HepG2 (cell line): ENCODE results near the gene DDIT4. TPM values are rescaled to one million over a fixed set of nuclear protein-coding genes. Genes with fewer than 3 reads are reported as not detected.

Experiments used
- ATAC-seq: fragments of 200-7000 bp; cut with Tn5 transposase; 3 replicates; pipeline ENCODE4 v1.9.1; 2020; ENCODE audit warnings: mild to moderate bottlenecking, moderate library complexity
- BruUV-seq: library from RNA; stranded (reverse); fragments of 400-500 nt; replicated peaks from 2 replicates; lab custom pipeline; 2021; lab: Mats Ljungman, UMichigan
- CTCF ChIA-PET: fragments of 300-600 bp; formaldehyde crosslinking; extraction: SDS; loops from one replicate; lab custom pipeline; 2021; ENCODE audit warnings: low total read pairs, inconsistent platforms, low intra/inter-chr PET ratio; lab: Yijun Ruan, JAX
- POLR2A ChIA-PET: fragments of 350-600 bp; sonication (Branson Sonifier 250); formaldehyde crosslinking; loops from one replicate; lab custom pipeline; 2020; ENCODE audit warnings: antibody characterized with exemption, inconsistent platforms; lab: Yijun Ruan, JAX
- DNase-seq: peaks from one replicate; pipeline ENCODE4 v3.0.0-alpha.2; 2015; ENCODE audit warnings: low spot score
- FAIRE-seq: peaks from 3 replicates; lab custom pipeline; 2011; peaks lifted over from hg19 to GRCh38; lab: Jason Lieb, UNC
- H2AFZ ChIP-seq: one replicate; pipeline ENCODE4 v1.6.1; 2011; ENCODE audit warnings: low read length, inconsistent platforms
- H3K27ac ChIP-seq: fragments of 300-600 bp; 3 replicates; pipeline ENCODE4 v1.8.0; 2011; ENCODE audit warnings: mixed run types, mild to moderate bottlenecking, mixed read lengths, low read length, inconsistent platforms; ENCODE audit not compliant: insufficient read depth; ENCODE audit errors: extremely low read length
- H3K27me3 ChIP-seq, 2 experiments: fragments of 200-600 bp in 1 of 2; 2 replicates in 1 of 2; 3 replicates in 1 of 2; pipeline versions ENCODE4 v1.6.0 to v1.8.0; 2011; ENCODE audit warnings: low read length in 2 of 2, mild to moderate bottlenecking in 2 of 2, moderate library complexity in 2 of 2, inconsistent platforms in 1 of 2; ENCODE audit not compliant: insufficient read depth in 2 of 2, control insufficient read depth in 1 of 2
- H3K36me3 ChIP-seq, 2 experiments: fragments of 200-600 bp in 1 of 2; replicated peaks in 1 of 2; 2 replicates in 1 of 2; 3 replicates in 1 of 2; pipeline versions ENCODE4 v1.5.1 to v1.8.0; 2011; ENCODE audit warnings: low read length in 2 of 2, inconsistent platforms in 1 of 2; ENCODE audit not compliant: insufficient read depth in 2 of 2, control insufficient read depth in 1 of 2
- H3K4me1 ChIP-seq: 2 replicates; pipeline ENCODE4 v1.5.1; 2012; ENCODE audit warnings: low read length, inconsistent platforms; ENCODE audit not compliant: insufficient read depth
- H3K4me2 ChIP-seq: 2 replicates; pipeline ENCODE4 v1.6.0; 2011; ENCODE audit warnings: low read depth, low read length, inconsistent platforms
- H3K4me3 ChIP-seq, 3 experiments: fragments of 200-600 bp in 1 of 3; sonication (generic), shearing (Covaris generic) in 1 of 3; replicated peaks in 1 of 3; 2 replicates each; pipeline ENCODE4 v1.5.1; 2011 to 2016; ENCODE audit warnings: low read length in 3 of 3, inconsistent platforms in 2 of 3, low read depth in 2 of 3, mild to moderate bottlenecking in 2 of 3, control low read depth in 1 of 3, mixed read lengths in 1 of 3; ENCODE audit not compliant: insufficient read depth in 1 of 3
- H3K79me2 ChIP-seq: one replicate; pipeline ENCODE4 v1.6.1; 2011; ENCODE audit warnings: low read length, inconsistent platforms; ENCODE audit not compliant: insufficient read depth
- H3K9ac ChIP-seq: 2 replicates; pipeline ENCODE4 v1.6.0; 2011; ENCODE audit warnings: mild to moderate bottlenecking, low read depth, low read length, inconsistent platforms; ENCODE audit not compliant: insufficient read depth
- H3K9me3 ChIP-seq: 2 replicates; pipeline ENCODE4 v1.5.1; 2012; ENCODE audit warnings: mild to moderate bottlenecking, low read length
- H4K20me1 ChIP-seq: 2 replicates; pipeline ENCODE4 v1.6.0; 2011; ENCODE audit warnings: inconsistent platforms, mild to moderate bottlenecking, low read length, moderate library complexity; ENCODE audit not compliant: insufficient read depth
- ARNT2 ChIP-seq: sonication (generic); formaldehyde crosslinking; IDR thresholded peaks from 2 replicates; pipeline ENCODE4 v1.8.0; 2022; ENCODE audit warnings: mild to moderate bottlenecking, low read depth, missing genetic modification reagents, moderate library complexity
- ELF1 ChIP-seq: sonication (generic); formaldehyde crosslinking; IDR thresholded peaks from 2 replicates; pipeline ENCODE4 v1.4.0; 2020; ENCODE audit warnings: missing genetic modification reagents
- HNF4A ChIP-seq: sonication (generic); formaldehyde crosslinking; IDR thresholded peaks from 2 replicates; pipeline ENCODE4 v1.4.0; 2020; ENCODE audit warnings: missing genetic modification reagents
- KMT2B ChIP-seq: IDR thresholded peaks from 2 replicates; pipeline ENCODE4 v1.6.1; 2016; ENCODE audit warnings: missing genetic modification reagents, missing compliant biosample characterization
- MTA1 ChIP-seq: sonication (generic); formaldehyde crosslinking; IDR thresholded peaks from 2 replicates; pipeline ENCODE4 v1.4.0; 2020; ENCODE audit warnings: missing genetic modification reagents, mild to moderate bottlenecking, borderline replicate concordance
- MXD4 ChIP-seq: IDR thresholded peaks from 2 replicates; pipeline ENCODE4 v1.6.1; 2016; ENCODE audit warnings: mild to moderate bottlenecking, missing biosample characterization, missing genetic modification reagents
- SAP130 ChIP-seq: IDR thresholded peaks from 2 replicates; pipeline ENCODE4 v1.6.1; 2016; ENCODE audit warnings: low read depth
- SP140L ChIP-seq: sonication (generic); formaldehyde crosslinking; IDR thresholded peaks from 2 replicates; pipeline ENCODE4 v1.4.0; 2020; ENCODE audit warnings: missing genetic modification reagents, borderline replicate concordance
- ZMYM4 ChIP-seq: sonication (generic); formaldehyde crosslinking; IDR thresholded peaks from 2 replicates; pipeline ENCODE4 v1.8.1; 2023; ENCODE audit warnings: mild to moderate bottlenecking, missing genetic modification reagents
- ZNF274 ChIP-seq: sonication (generic); formaldehyde crosslinking; IDR thresholded peaks from 2 replicates; pipeline ENCODE4 v1.5.1; 2020; ENCODE audit warnings: mild to moderate bottlenecking, missing genetic modification reagents
- ZNF543 ChIP-seq: sonication (generic); formaldehyde crosslinking; IDR thresholded peaks from 2 replicates; pipeline ENCODE4 v1.4.0; 2020; ENCODE audit warnings: mild to moderate bottlenecking, missing genetic modification reagents
- ZNF614 ChIP-seq: IDR thresholded peaks from 2 replicates; pipeline ENCODE4 v1.6.1; 2018; ENCODE audit warnings: missing biosample characterization, missing genetic modification reagents, inconsistent platforms, borderline replicate concordance
- ZNF670 ChIP-seq: sonication (generic); formaldehyde crosslinking; IDR thresholded peaks from 2 replicates; pipeline ENCODE4 v1.8.0; 2022; ENCODE audit warnings: mild to moderate bottlenecking, missing genetic modification reagents, borderline replicate concordance
- WGBS: methylation state at CpG from one replicate; pipeline ENCODE4 v1.1.6; 2017; ENCODE audit warnings: low lambda C conversion rate; 5-methylcytosine and 5-hydroxymethylcytosine counted together
- in situ Hi-C: cut with HindIII; loops from 2 replicates; pipeline ENCODE4 v1.10.0; 2017; ENCODE audit warnings: low pct_unique_long_range_greater_than_20kb; ENCODE audit not compliant: extremely low pct_ligation_motif_present
- intact Hi-C: fragments of 100-400 bp; cut with micrococcal nuclease; formaldehyde crosslinking; loops from one replicate; pipeline ENCODE4 v1.10.0; 2022; ENCODE audit not compliant: unreplicated experiment
- polyA plus RNA-seq, 8 experiments: library from polyadenylated mRNA; depleted of rRNA in 3 of 8; stranded (reverse) in 7 of 8; unstranded in 1 of 8; fragments of >200 nt; fragmentation: Illumina TruSeq in 4 of 8; extraction: Trizol in 4 of 8; gene quantifications; 2 replicates each; pipeline versions ENCODE4 v1.2.1 to v1.2.3, GENCODE V29; 2011 to 2016; ENCODE audit warnings: low read depth in 4 of 8, missing spikeins in 1 of 8, mixed read lengths in 1 of 8; ENCODE audit not compliant: insufficient read depth in 1 of 8
- total RNA-seq, 5 experiments: library from RNA; depleted of rRNA; stranded (reverse); fragments of >200 nt; fragmentation: Illumina TruSeq; extraction: Trizol; gene quantifications; 2 replicates each; pipeline ENCODE4 v1.2.3, GENCODE V29; 2016; ENCODE audit warnings: low read depth in 1 of 5
- TF ChIP-seq, protein P1 (sequence below): sonication (generic); formaldehyde crosslinking; conservative IDR thresholded peaks from 2 replicates; pipeline ENCODE4 v1.8.0; 2022; ENCODE audit warnings: mild to moderate bottlenecking, moderate library complexity, missing genetic modification reagents

DDIT4 gene
- total and polyA plus RNA-seq, 2 of the 13 experiments (the other 11 are each of a cell fraction or from before 2014, with no cell fraction given): 35.6 to 40.7 TPM

- peaks cover 94% of the 10 kb centered on the region for H3K4me1 ChIP-seq
- H3K9me3 ChIP-seq: no peaks in the 10 kb centered on the region
- POLR2A ChIA-PET: interaction anchor here (1.4 to 3.6 kb wide), 2 partner anchors 28 to 75 kb away, joined by 3 to 15 read pairs; partner anchors contain the start of gene DDIT4
Observed at GRCh38 chr10:72245949-72246525, 27.7 kb upstream of the DDIT4 start.

DNA sequence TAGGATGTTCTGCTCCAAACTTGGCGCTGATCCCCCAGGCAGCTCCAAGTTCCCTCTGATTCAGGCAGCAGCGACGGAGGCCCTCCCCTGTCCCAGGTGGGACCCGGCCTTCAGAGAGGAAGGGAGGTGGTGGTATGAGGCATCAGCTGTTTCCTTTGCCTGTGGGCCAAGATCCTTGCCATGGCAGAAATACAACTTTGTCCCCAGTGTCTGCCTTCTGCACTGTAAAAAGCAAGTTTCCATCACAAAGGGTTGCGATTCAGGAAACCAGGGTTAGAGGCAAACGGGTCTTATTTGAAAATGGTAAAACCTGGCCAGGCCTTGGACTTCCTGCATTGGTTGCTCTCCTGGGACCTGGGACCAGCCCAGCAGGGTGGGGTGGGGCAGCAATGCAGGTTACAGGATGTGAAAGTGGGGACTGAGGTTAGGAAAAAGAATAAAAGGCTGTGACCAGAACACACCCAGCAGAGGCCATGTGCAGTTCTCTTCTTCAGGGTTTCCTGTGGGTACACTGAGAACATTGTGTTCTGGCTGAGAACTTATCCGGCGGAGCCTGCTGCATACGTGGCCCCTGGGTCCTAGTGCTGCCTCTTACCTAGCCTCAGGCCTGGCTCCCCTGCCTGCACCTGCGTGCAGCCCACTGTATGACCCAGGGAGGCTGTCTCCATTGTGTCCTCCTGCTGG, 25.1 kb upstream of the DDIT4 start:
- Histone ChIP-seq H3K4me2 (peak overlapping the region; percentile 98), H3K36me3 (no peaks in the 10 kb centered on the region), H3K79me2 (no peaks in the 10 kb centered on the region), H3K27ac (peak overlapping the region; percentile 81), H3K4me1 (peaks cover 94% of the 10 kb centered on the region), H3K4me3 (peak overlapping the region; percentile 56 to 75 (median 65)), H3K27me3 (no peaks in the 10 kb centered on the region), H4K20me1 (no peaks in the 10 kb centered on the region), H2AFZ (peak overlapping the region; percentile 51), H3K9ac (peak overlapping the region; percentile 79), H3K9me3 (no peaks in the 10 kb centered on the region)
- DNase-seq: peak; percentile 68
- no peak for FAIRE-seq
- 6% methylated on average over 7 of the region's 10 CpGs for WGBS
- in situ Hi-C loops (no loop called here), intact Hi-C loops (loop anchor here (2.0 kb wide), 1 partner anchor 24 kb away; the partner anchor contains the start of gene DDIT4)
- ChIA-PET CTCF (no interaction called here), POLR2A (interaction anchor here (0.9 to 2.3 kb wide), 11 partner anchors 11 to 106 kb away, joined by 3 to 18 read pairs (median 4); partner anchors contain the start of genes ANAPC16, ASCC1, DDIT4 and DNAJB12)
- ATAC-seq: peak; percentile 84
- TSS peak; percentile 94 for BruUV-seq
- TF ChIP-seq ZNF543 (CRISPR knock-in tag) (0 out of 2 replicates have a peak, but pooled peaks have one; percentile 44), MTA1 (CRISPR knock-in tag) (0 out of 2 replicates have a peak, but pooled peaks have one; percentile 25), KMT2B (CRISPR knock-in tag) (peak; percentile 52; the same call in 1 of the 2 replicates), SP140L (peak; percentile 50; the same call in 1 of the 2 replicates), SAP130 (peak; percentile 64; the same call in 1 of the 2 replicates), ELF1 (CRISPR knock-in tag) (peak; percentile 47; the same call in 1 of the 2 replicates), ZMYM4 (CRISPR knock-in tag) (peak; percentile 54; the same call in 1 of the 2 replicates), ZNF274 (CRISPR knock-in tag) (no peak), MXD4 (CRISPR knock-in tag) (peak; percentile 40; the same call in 1 of the 2 replicates), ZNF614 (CRISPR knock-in tag) (peak; percentile 58; the same call in 1 of the 2 replicates)

More at GRCh38 chr10:72245949-72246525, 27.7 kb upstream of the DDIT4 start:
- ATAC-seq (no peak), DNase-seq (no peak), FAIRE-seq (no peak)
- H3K27ac ChIP-seq: no peak overlapping the region
- H3K36me3 ChIP-seq: no peaks in the 10 kb centered on the region
- no peak overlapping the region for H3K4me2 ChIP-seq
- intact Hi-C loops: no loop called here
- TF ChIP-seq HNF4A (CRISPR knock-in tag) (no peak), ARNT2 (no peak), ZNF670 (CRISPR knock-in tag) (no peak)
- TF ChIP-seq, protein P1, sequence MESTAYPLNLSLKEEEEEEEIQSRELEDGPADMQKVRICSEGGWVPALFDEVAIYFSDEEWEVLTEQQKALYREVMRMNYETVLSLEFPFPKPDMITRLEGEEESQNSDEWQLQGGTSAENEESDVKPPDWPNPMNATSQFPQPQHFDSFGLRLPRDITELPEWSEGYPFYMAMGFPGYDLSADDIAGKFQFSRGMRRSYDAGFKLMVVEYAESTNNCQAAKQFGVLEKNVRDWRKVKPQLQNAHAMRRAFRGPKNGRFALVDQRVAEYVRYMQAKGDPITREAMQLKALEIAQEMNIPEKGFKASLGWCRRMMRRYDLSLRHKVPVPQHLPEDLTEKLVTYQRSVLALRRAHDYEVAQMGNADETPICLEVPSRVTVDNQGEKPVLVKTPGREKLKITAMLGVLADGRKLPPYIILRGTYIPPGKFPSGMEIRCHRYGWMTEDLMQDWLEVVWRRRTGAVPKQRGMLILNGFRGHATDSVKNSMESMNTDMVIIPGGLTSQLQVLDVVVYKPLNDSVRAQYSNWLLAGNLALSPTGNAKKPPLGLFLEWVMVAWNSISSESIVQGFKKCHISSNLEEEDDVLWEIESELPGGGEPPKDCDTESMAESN (CRISPR knock-in tag): no peak
- H3K9ac ChIP-seq: no peak overlapping the region
- in situ Hi-C loops: no loop called here
- no peaks in the 10 kb centered on the region for H4K20me1 ChIP-seq
- BruUV-seq: no TSS peak
- no peaks in the 10 kb centered on the region for H3K27me3 ChIP-seq
- H3K4me3 ChIP-seq: no peak overlapping the region
- WGBS: 88% methylated on average over 3 of the region's 3 CpGs
- H2AFZ ChIP-seq: no peak overlapping the region
- CTCF ChIA-PET: no interaction called here
- no peaks in the 10 kb centered on the region for H3K79me2 ChIP-seq
